DMS153 (cell line): ENCODE data around the gene CMTM4.
"Not testable (repeated sequence)": the region's sequence is repeated elsewhere in the genome, so short reads cannot be mapped to it uniquely, and the experiment has no call there.

Source experiments
- DNase-seq: peaks from one replicate; lab custom pipeline; 2025; lab: John Stamatoyannopoulos, UW

Gene CMTM4

GRCh38 chr16:66592814-66593213, 103.7 kb downstream of the CMTM4 start:
- DNase-seq: no peak

- DNase-seq: no peak
These were observed 104.3 kb downstream of the CMTM4 start for GRCh38 chr16:66592241-66592640.

GRCh38 chr16:66591018-66591417, 105.5 kb downstream of the CMTM4 start:
- no peak for DNase-seq

- DNase-seq: no peak
These were observed 106.2 kb downstream of the CMTM4 start for GRCh38 chr16:66590322-66590721.

GRCh38 chr16:66588981-66589713, 107.4 kb downstream of the CMTM4 start:
- no peak for DNase-seq

- DNase-seq: no peak
These were observed 108.5 kb downstream of the CMTM4 start for GRCh38 chr16:66587881-66588600.

GRCh38 chr16:66585481-66586239, 110.9 kb downstream of the CMTM4 start:
- no peak for DNase-seq

GRCh38 chr16:66581246-66581952, 115.1 kb downstream of the CMTM4 start:
- no peak for DNase-seq

- DNase-seq: no peak
These were observed 115.8 kb downstream of the CMTM4 start for GRCh38 chr16:66580605-66581209.

GRCh38 chr16:66578651-66579531, 117.7 kb downstream of the CMTM4 start, which contains the start of gene CMTM2:
TSS of gene CMTM2 (plus strand) at chr16:66579463. CDS start at chr16:66579608, 145 bp downstream.
- DNase-seq: no peak

- DNase-seq: no peak
These were observed 120.2 kb downstream of the CMTM4 start for GRCh38 chr16:66576296-66576695.

GRCh38 chr16:66575060-66575459, 121.5 kb downstream of the CMTM4 start:
- DNase-seq: no peak

GRCh38 chr16:66574531-66574930, 122.0 kb downstream of the CMTM4 start:
- DNase-seq: no peak

- DNase-seq: no peak
These were observed 122.5 kb downstream of the CMTM4 start for GRCh38 chr16:66574081-66574480.

- no peak for DNase-seq
These were observed 124.2 kb downstream of the CMTM4 start for GRCh38 chr16:66572356-66572755.

GRCh38 chr16:66569827-66570405, 126.6 kb downstream of the CMTM4 start:
- no peak for DNase-seq

- no peak for DNase-seq
These were observed 127.4 kb downstream of the CMTM4 start for GRCh38 chr16:66569131-66569530.

- no peak for DNase-seq
These were observed 128.2 kb downstream of the CMTM4 start for GRCh38 chr16:66568355-66568754.

GRCh38 chr16:66567270-66567669, 129.3 kb downstream of the CMTM4 start:
- DNase-seq: not testable (repeated sequence)
